SK-N-MC (cell line): ENCODE results near the gene KIF26A.

Experiments used
- DNase-seq: peaks from one replicate; pipeline ENCODE4 v3.0.0-alpha.2; 2011; ENCODE audit warnings: low read depth, low spot score
- H3K27ac ChIP-seq: fragments of 200-600 bp; sonication (generic); 2 replicates; pipeline ENCODE4 v1.5.1; 2016; ENCODE audit warnings: mixed run types
- H3K36me3 ChIP-seq: fragments of 200-600 bp; sonication (generic); 2 replicates; pipeline ENCODE4 v1.6.1; 2017; ENCODE audit warnings: antibody characterized with exemption, low read length, mixed read lengths; ENCODE audit not compliant: insufficient read depth
- H3K4me3 ChIP-seq: fragments of 200-600 bp; sonication (generic); 2 replicates; pipeline ENCODE4 v1.5.1; 2016
- H3K9ac ChIP-seq: fragments of 200-600 bp; sonication (generic); 2 replicates; pipeline ENCODE4 v1.8.0; 2017; ENCODE audit warnings: mixed run types, mixed read lengths; ENCODE audit not compliant: insufficient read length
- H3K9me3 ChIP-seq: fragments of 200-600 bp; sonication (generic); 2 replicates; pipeline ENCODE4 v1.6.1; 2017; ENCODE audit warnings: low read depth, mild to moderate bottlenecking, antibody characterized with exemption, low read length, moderate library complexity, mixed read lengths
- EZH2 ChIP-seq: fragments of 200-600 bp; sonication (generic); IDR thresholded peaks from one replicate; pipeline ENCODE4 v1.6.1; 2017; ENCODE audit warnings: antibody characterized with exemption
- FOXP2 ChIP-seq: optimal IDR thresholded peaks from 2 replicates; pipeline ENCODE3; 2011; ENCODE audit warnings: mild to moderate bottlenecking, moderate library complexity; ENCODE audit not compliant: insufficient read depth; ENCODE audit errors: extremely low read length, control extremely low read depth
- POLR2AphosphoS5 ChIP-seq: IDR thresholded peaks from 2 replicates; pipeline ENCODE4 v1.6.1; 2012; ENCODE audit warnings: mild to moderate bottlenecking, low read depth, low read length, borderline replicate concordance

KIF26A gene

GRCh38 chr14:104186575-104186974 is 48.2 kb downstream of the KIF26A start:
- TF ChIP-seq POLR2AphosphoS5 (no peak), EZH2 (no peak), FOXP2 (no peak)
- no peak overlapping the region for H3K4me3 ChIP-seq
- no peaks in the 10 kb centered on the region for H3K9me3 ChIP-seq
- H3K36me3 ChIP-seq = no peaks in the 10 kb centered on the region
- no peak overlapping the region for H3K27ac ChIP-seq
- H3K9ac ChIP-seq = no peak overlapping the region
- DNase-seq = no peak

- Histone ChIP-seq H3K4me3 (no peak overlapping the region), H3K9me3 (no peaks in the 10 kb centered on the region), H3K9ac (no peak overlapping the region), H3K27ac (no peak overlapping the region), H3K36me3 (no peaks in the 10 kb centered on the region)
- no peak for DNase-seq
- no peak for TF ChIP-seq POLR2AphosphoS5
These were observed 48.9 kb downstream of the KIF26A start for GRCh38 chr14:104187121-104187889.

GRCh38 chr14:104187931-104188726 is 49.7 kb downstream of the KIF26A start:
- H3K27ac ChIP-seq = no peak overlapping the region

GRCh38 chr14:104188727-104189400 is 50.5 kb downstream of the KIF26A start:
- Histone ChIP-seq H3K36me3 (no peaks in the 10 kb centered on the region), H3K9me3 (no peaks in the 10 kb centered on the region), H3K9ac (no peak overlapping the region), H3K4me3 (no peak overlapping the region), H3K27ac (no peak overlapping the region)
- DNase-seq = no peak
- TF ChIP-seq POLR2AphosphoS5 (no peak), EZH2 (no peak), FOXP2 (no peak)

More at GRCh38 chr14:104187931-104188726, 49.7 kb downstream of the KIF26A start:
- no peaks in the 10 kb centered on the region for H3K9me3 ChIP-seq
- H3K4me3 ChIP-seq = no peak overlapping the region
- no peak for DNase-seq
- H3K36me3 ChIP-seq = no peaks in the 10 kb centered on the region
- TF ChIP-seq EZH2 (no peak), FOXP2 (no peak), POLR2AphosphoS5 (no peak)
- no peak overlapping the region for H3K9ac ChIP-seq

- no peak overlapping the region for H3K27ac ChIP-seq
- no peak overlapping the region for H3K4me3 ChIP-seq
- no peak for TF ChIP-seq EZH2
- TF ChIP-seq POLR2AphosphoS5 = no peak
- TF ChIP-seq FOXP2 = no peak
- H3K9me3 ChIP-seq = no peaks in the 10 kb centered on the region
- DNase-seq = no peak
- H3K36me3 ChIP-seq = no peaks in the 10 kb centered on the region
- no peak overlapping the region for H3K9ac ChIP-seq
These were observed 51.4 kb downstream of the KIF26A start for GRCh38 chr14:104189629-104190335.

- no peak for DNase-seq
- no peaks in the 10 kb centered on the region for H3K36me3 ChIP-seq
- no peaks in the 10 kb centered on the region for H3K9me3 ChIP-seq
- TF ChIP-seq POLR2AphosphoS5 = no peak
- no peak for TF ChIP-seq EZH2
- no peak for TF ChIP-seq FOXP2
- H3K9ac ChIP-seq = no peak overlapping the region
- H3K4me3 ChIP-seq = no peak overlapping the region
- H3K27ac ChIP-seq = no peak overlapping the region
These were observed 52.1 kb downstream of the KIF26A start for GRCh38 chr14:104190396-104191000.

GRCh38 chr14:104191409-104191997 is 53.1 kb downstream of the KIF26A start:
- no peak for TF ChIP-seq EZH2
- TF ChIP-seq POLR2AphosphoS5 = no peak
- no peak for TF ChIP-seq FOXP2
- no peak for DNase-seq
- Histone ChIP-seq H3K9me3 (no peaks in the 10 kb centered on the region), H3K36me3 (no peaks in the 10 kb centered on the region), H3K4me3 (no peak overlapping the region), H3K27ac (no peak overlapping the region), H3K9ac (no peak overlapping the region)
